Keratinocyte (primary cell): ENCODE measurements around the gene ZC3HAV1L. TPM values are rescaled to one million over a fixed set of nuclear protein-coding genes. Genes with fewer than 3 reads are reported as not detected.
"Not testable (repeated sequence)": the region's sequence is repeated elsewhere in the genome, so short reads cannot be mapped to it uniquely, and the experiment has no call there.

Experiments
- DNase-seq: peaks from one replicate; pipeline ENCODE4 v3.0.0-alpha.2; 2011; ENCODE audit warnings: low read depth, missing footprints, low spot score
- FAIRE-seq: peaks from 2 replicates; lab custom pipeline; 2011; peaks lifted over from hg19 to GRCh38; lab: Jason Lieb, UNC
- H2AFZ ChIP-seq: 2 replicates; pipeline ENCODE4 v1.6.0; 2012; ENCODE audit warnings: low read length, control low read depth, inconsistent platforms; ENCODE audit not compliant: control insufficient read depth
- H3K27ac ChIP-seq: 2 replicates; pipeline ENCODE4 v1.5.1; 2011; ENCODE audit warnings: low read length; ENCODE audit not compliant: control insufficient read depth, insufficient read depth
- H3K27me3 ChIP-seq: 3 replicates; pipeline ENCODE4 v1.6.0; 2011; ENCODE audit warnings: low read length; ENCODE audit not compliant: control insufficient read depth, insufficient read depth; ENCODE audit errors: extremely low read depth
- H3K36me3 ChIP-seq, 2 experiments: 2 replicates in 1 of 2; 3 replicates in 1 of 2; pipeline ENCODE4 v1.5.1; 2011; ENCODE audit warnings: low read length in 2 of 2, mild to moderate bottlenecking in 1 of 2; ENCODE audit not compliant: control insufficient read depth in 2 of 2, insufficient read depth in 2 of 2; ENCODE audit errors: extremely low read depth in 1 of 2
- H3K4me1 ChIP-seq: 3 replicates; pipeline ENCODE4 v1.5.1; 2011; ENCODE audit warnings: low read length; ENCODE audit not compliant: control insufficient read depth, insufficient read depth; ENCODE audit errors: extremely low read depth
- H3K4me2 ChIP-seq: 3 replicates; pipeline ENCODE4 v1.6.0; 2011; ENCODE audit warnings: low read depth, low read length; ENCODE audit not compliant: control insufficient read depth, insufficient read depth; ENCODE audit errors: extremely low read depth
- H3K4me3 ChIP-seq, 3 experiments: fragments of 200-600 bp in 1 of 3; sonication (generic) in 1 of 3; 2 replicates in 2 of 3; 3 replicates in 1 of 3; pipeline ENCODE4 v1.5.1; 2011 to 2016; ENCODE audit warnings: low read length in 3 of 3, mild to moderate bottlenecking in 3 of 3, control low read depth in 2 of 3, inconsistent platforms in 1 of 3, low read depth in 1 of 3, mixed read lengths in 1 of 3, mixed run types in 1 of 3, moderate library complexity in 1 of 3; ENCODE audit not compliant: control insufficient read depth in 2 of 3, insufficient read depth in 2 of 3; ENCODE audit errors: extremely low read depth in 1 of 3
- H3K79me2 ChIP-seq: 2 replicates; pipeline ENCODE4 v1.6.0; 2012; ENCODE audit warnings: low read length; ENCODE audit not compliant: control insufficient read depth, insufficient read depth
- H3K9ac ChIP-seq: 3 replicates; pipeline ENCODE4 v1.6.0; 2011; ENCODE audit warnings: low read length; ENCODE audit not compliant: control insufficient read depth, insufficient read depth; ENCODE audit errors: extremely low read depth
- H3K9me1 ChIP-seq: 3 replicates; pipeline ENCODE4 v1.6.0; 2011; ENCODE audit warnings: low read length; ENCODE audit not compliant: control insufficient read depth, insufficient read depth; ENCODE audit errors: extremely low read depth
- H3K9me3 ChIP-seq: 2 replicates; pipeline ENCODE4 v1.5.1; 2012; ENCODE audit warnings: low read depth, low read length; ENCODE audit not compliant: control insufficient read depth
- H4K20me1 ChIP-seq: 3 replicates; pipeline ENCODE4 v1.6.0; 2011; ENCODE audit warnings: low read length; ENCODE audit not compliant: control insufficient read depth, insufficient read depth; ENCODE audit errors: extremely low read depth
- CTCF ChIP-seq, 3 experiments: IDR thresholded peaks in 1 of 3; conservative IDR thresholded peaks in 1 of 3; optimal IDR thresholded peaks in 1 of 3; 2 replicates in 2 of 3; 3 replicates in 1 of 3; pipeline versions ENCODE3 to v1.5.1; 2011; ENCODE audit warnings: low read length in 3 of 3, mild to moderate bottlenecking in 3 of 3, moderate library complexity in 2 of 3, control low read depth in 1 of 3, inconsistent platforms in 1 of 3; ENCODE audit not compliant: insufficient read depth in 2 of 3; ENCODE audit errors: extremely low read depth in 1 of 3
- EZH2 ChIP-seq: IDR thresholded peaks from one replicate; pipeline ENCODE4 v1.6.1; 2012; ENCODE audit warnings: inconsistent platforms, mild to moderate bottlenecking, low read length, moderate library complexity
- dilution Hi-C: fragments of 300-500 bp; cut with MboI; formaldehyde crosslinking; loops from one replicate; pipeline ENCODE4 v1.7.0; 2020; ENCODE audit warnings: low sequenced_read_pairs; ENCODE audit not compliant: extremely low pct_ligation_motif_present
- polyA plus RNA-seq, 5 experiments: library from polyadenylated mRNA; depleted of rRNA in 3 of 5; stranded (reverse) in 3 of 5; stranded (forward) in 1 of 5; unstranded in 1 of 5; fragments of >200 nt; gene quantifications; 1 replicate in 1 of 5; 2 replicates in 3 of 5; 3 replicates in 1 of 5; pipeline versions ENCODE4 v1.2.1 to v1.2.3, GENCODE V29; 2011 to 2012; ENCODE audit warnings: missing spikeins in 2 of 5, low read depth in 1 of 5, low replicate concordance in 1 of 5

Gene ZC3HAV1L
- polyA plus RNA-seq, 1 donor (not counting 4 experiments of a cell fraction or from before 2014, with no cell fraction given) = 7.9 TPM

DNA sequence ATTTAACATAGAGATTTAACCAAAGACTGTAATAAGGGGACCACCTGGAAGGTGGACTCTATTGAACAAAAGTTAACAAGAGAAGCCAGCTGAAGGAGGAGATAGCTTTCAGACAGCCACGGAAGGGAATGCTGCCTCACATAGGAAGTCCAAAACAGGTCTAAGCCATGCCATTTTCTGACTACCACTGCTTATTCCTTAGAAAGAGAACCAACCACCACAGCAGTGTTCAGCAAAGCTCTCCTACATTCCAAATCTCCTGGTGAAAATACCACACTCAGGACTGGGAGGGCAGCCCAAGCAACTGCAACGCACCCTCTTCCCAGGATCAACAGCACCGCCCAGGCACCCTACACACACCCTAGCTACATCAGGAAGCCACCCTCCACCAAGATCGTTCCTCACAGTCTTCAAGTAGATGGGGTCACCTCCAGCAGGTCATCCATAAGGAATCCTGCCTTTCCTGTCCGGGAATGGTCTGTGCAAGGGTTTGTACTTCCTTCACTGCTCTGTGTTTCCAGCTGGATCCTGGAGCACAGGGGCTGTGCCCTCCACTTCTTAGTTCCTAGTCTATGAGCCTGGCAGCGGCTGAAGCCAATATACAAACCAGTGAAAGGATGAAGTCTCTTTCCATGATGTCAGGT, 57.2 kb downstream of the ZC3HAV1L start:
- no peaks in the 10 kb centered on the region for H3K9me1 ChIP-seq
- H3K27ac ChIP-seq = no peak overlapping the region
- no peak overlapping the region for H3K4me3 ChIP-seq
- DNase-seq (no peak), FAIRE-seq (no peak)
- dilution Hi-C loops = no loop called here
- peaks cover 14% of the 10 kb centered on the region for H3K4me1 ChIP-seq
- no peak overlapping the region for H3K9ac ChIP-seq
- no peaks in the 10 kb centered on the region for H3K36me3 ChIP-seq
- TF ChIP-seq CTCF (optimal IDR thresholded peaks at IDR 0.05 in 1 of 3, IDR thresholded peaks at IDR 0.05 in 1 of 3, conservative IDR thresholded peaks at IDR 0.05 in 1 of 3; ENCODE audit: extremely low read depth in 1 of 3, insufficient read depth in 2 of 3, low read length in 3 of 3) (no peak), EZH2 (no peak)
- H4K20me1 ChIP-seq = no peaks in the 10 kb centered on the region
- no peaks in the 10 kb centered on the region for H3K79me2 ChIP-seq
- H3K9me3 ChIP-seq = no peaks in the 10 kb centered on the region
- H2AFZ ChIP-seq = no peak overlapping the region
- H3K27me3 ChIP-seq = peaks cover 2% of the 10 kb centered on the region
- no peak overlapping the region for H3K4me2 ChIP-seq

GRCh38 chr7:138976161-138976560, 59.7 kb downstream of the ZC3HAV1L start:
- dilution Hi-C loops, H3K4me3 ChIP-seq, H3K79me2 ChIP-seq, H3K9me1 ChIP-seq, FAIRE-seq, H3K27me3 ChIP-seq, H3K9ac ChIP-seq, H3K4me1 ChIP-seq, H3K27ac ChIP-seq, H4K20me1 ChIP-seq, DNase-seq, H3K4me2 ChIP-seq, H2AFZ ChIP-seq, H3K36me3 ChIP-seq, H3K9me3 ChIP-seq: not testable (repeated sequence)

Other genes with a start within 250 kb of the ZC3HAV1L start
- not detected in 3 replicates for gene TMEM213, start 238.0 kb downstream of the ZC3HAV1L start, polyA plus RNA-seq
- 0.24 to 0.45 TPM (median 0.34 TPM) in 3 replicates for gene ATP6V0A4, start 237.8 kb downstream of the ZC3HAV1L start, polyA plus RNA-seq
- 0.70 to 1.6 TPM (median 1.1 TPM) in 3 replicates for gene KIAA1549, start 54.7 kb downstream of the ZC3HAV1L start, polyA plus RNA-seq
- 21.4 to 46.1 TPM (median 31.7 TPM) in 3 replicates for gene ZC3HAV1, start 73.7 kb upstream of the ZC3HAV1L start, polyA plus RNA-seq
- gene UBN2, start 195.2 kb upstream of the ZC3HAV1L start, polyA plus RNA-seq = 1.8 to 3.0 TPM (median 2.4 TPM) in 3 replicates